Loucy (cell line): Measurements from ENCODE around the gene ATG4A.

Source experiments
- H2AFZ ChIP-seq: fragments of 200-600 bp; sonication (generic); 2 replicates; pipeline ENCODE4 v1.6.0; 2016; ENCODE audit warnings: antibody characterized with exemption, mild to moderate bottlenecking, low read length, moderate library complexity
- H3F3A ChIP-seq: fragments of 200-600 bp; 2 replicates; pipeline ENCODE4 v1.6.0; 2016; ENCODE audit warnings: antibody characterized with exemption, low read depth, mild to moderate bottlenecking
- H3K27me3 ChIP-seq: fragments of 200-600 bp; sonication (generic); 2 replicates; pipeline ENCODE4 v1.6.1; 2014; ENCODE audit warnings: low read length, mild to moderate bottlenecking; ENCODE audit not compliant: insufficient read depth, poor library complexity, severe bottlenecking
- H3K36me3 ChIP-seq: fragments of 200-600 bp; sonication (generic); 2 replicates; pipeline ENCODE4 v1.6.1; 2016; ENCODE audit warnings: low read length; ENCODE audit not compliant: insufficient read depth
- H3K4me1 ChIP-seq: fragments of 200-600 bp; sonication (generic); 2 replicates; pipeline ENCODE4 v1.5.1; 2014; ENCODE audit warnings: low read length, mild to moderate bottlenecking; ENCODE audit not compliant: insufficient read depth, poor library complexity, severe bottlenecking
- H3K4me2 ChIP-seq: fragments of 200-600 bp; sonication (generic); 2 replicates; pipeline ENCODE4 v1.6.0; 2014; ENCODE audit warnings: antibody characterized with exemption, low read length, low read depth, mild to moderate bottlenecking; ENCODE audit not compliant: poor library complexity, severe bottlenecking
- H3K4me3 ChIP-seq: fragments of 200-600 bp; sonication (generic); 2 replicates; pipeline ENCODE4 v1.5.1; 2014; ENCODE audit warnings: low read length, mild to moderate bottlenecking, mixed read lengths; ENCODE audit not compliant: poor library complexity, severe bottlenecking
- H3K79me2 ChIP-seq: fragments of 200-600 bp; sonication (generic); 2 replicates; pipeline ENCODE4 v1.6.1; 2014; ENCODE audit warnings: low read length; ENCODE audit not compliant: insufficient read depth
- H3K9ac ChIP-seq: fragments of 200-600 bp; sonication (generic); 2 replicates; pipeline ENCODE4 v1.6.0; 2014; ENCODE audit warnings: mild to moderate bottlenecking, low read depth, low read length, moderate library complexity; ENCODE audit not compliant: poor library complexity, severe bottlenecking
- H3K9me2 ChIP-seq: fragments of 200-600 bp; sonication (generic); replicated peaks from 2 replicates; pipeline ENCODE4 v1.6.1; 2016; ENCODE audit warnings: low read depth, low read length, mixed read lengths
- H3K9me3 ChIP-seq: fragments of 200-600 bp; sonication (generic); 2 replicates; pipeline ENCODE4 v1.6.1; 2014; ENCODE audit warnings: mild to moderate bottlenecking, antibody characterized with exemption, low read length, low read depth; ENCODE audit not compliant: insufficient read depth
- H4K20me1 ChIP-seq: fragments of 200-600 bp; sonication (generic); 2 replicates; pipeline ENCODE4 v1.6.0; 2014; ENCODE audit warnings: antibody characterized with exemption, low read length, mild to moderate bottlenecking; ENCODE audit not compliant: insufficient read depth, poor library complexity, severe bottlenecking
- EZH2phosphoT487 ChIP-seq: fragments of 200-600 bp; IDR thresholded peaks from 2 replicates; pipeline ENCODE4 v1.6.1; 2018; ENCODE audit warnings: antibody characterized with exemption, mild to moderate bottlenecking, moderate library complexity, borderline replicate concordance
- TF ChIP-seq, protein P1 (sequence below): fragments of 200-600 bp; sonication (generic); conservative IDR thresholded peaks from 2 replicates; pipeline ENCODE4 v1.5.1; 2014; ENCODE audit warnings: mild to moderate bottlenecking, antibody characterized with exemption, low read length

The ATG4A gene

DNA sequence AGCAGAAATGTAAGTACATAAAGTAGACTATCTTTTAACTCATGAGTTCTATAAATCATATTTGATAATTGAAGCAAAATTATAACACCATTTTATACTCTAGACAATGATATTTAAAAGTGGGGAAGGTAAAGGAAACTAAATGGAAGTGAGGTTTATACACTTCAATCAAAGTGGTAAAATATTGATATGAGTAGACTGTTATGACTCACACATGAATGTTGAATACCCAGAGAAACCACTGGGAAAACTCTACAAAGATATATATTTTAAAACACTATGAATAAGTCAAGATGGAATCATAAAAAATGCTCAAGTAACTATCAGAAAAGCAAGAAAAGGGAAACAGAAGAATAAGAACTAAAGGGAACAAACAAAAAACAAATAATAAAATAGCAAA lies 38.4 kb upstream of the ATG4A start:
- no peak for TF ChIP-seq EZH2phosphoT487
- TF ChIP-seq, protein P1, sequence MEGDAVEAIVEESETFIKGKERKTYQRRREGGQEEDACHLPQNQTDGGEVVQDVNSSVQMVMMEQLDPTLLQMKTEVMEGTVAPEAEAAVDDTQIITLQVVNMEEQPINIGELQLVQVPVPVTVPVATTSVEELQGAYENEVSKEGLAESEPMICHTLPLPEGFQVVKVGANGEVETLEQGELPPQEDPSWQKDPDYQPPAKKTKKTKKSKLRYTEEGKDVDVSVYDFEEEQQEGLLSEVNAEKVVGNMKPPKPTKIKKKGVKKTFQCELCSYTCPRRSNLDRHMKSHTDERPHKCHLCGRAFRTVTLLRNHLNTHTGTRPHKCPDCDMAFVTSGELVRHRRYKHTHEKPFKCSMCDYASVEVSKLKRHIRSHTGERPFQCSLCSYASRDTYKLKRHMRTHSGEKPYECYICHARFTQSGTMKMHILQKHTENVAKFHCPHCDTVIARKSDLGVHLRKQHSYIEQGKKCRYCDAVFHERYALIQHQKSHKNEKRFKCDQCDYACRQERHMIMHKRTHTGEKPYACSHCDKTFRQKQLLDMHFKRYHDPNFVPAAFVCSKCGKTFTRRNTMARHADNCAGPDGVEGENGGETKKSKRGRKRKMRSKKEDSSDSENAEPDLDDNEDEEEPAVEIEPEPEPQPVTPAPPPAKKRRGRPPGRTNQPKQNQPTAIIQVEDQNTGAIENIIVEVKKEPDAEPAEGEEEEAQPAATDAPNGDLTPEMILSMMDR, result no peak
- H3F3A ChIP-seq, result no peaks in the 10 kb centered on the region
- H3K4me3 ChIP-seq, result no peak overlapping the region
- no peak overlapping the region for H2AFZ ChIP-seq
- no peaks in the 10 kb centered on the region for H4K20me1 ChIP-seq
- no peaks in the 10 kb centered on the region for H3K27me3 ChIP-seq
- no peaks in the 10 kb centered on the region for H3K36me3 ChIP-seq
- no peaks in the 10 kb centered on the region for H3K9me2 ChIP-seq
- no peak overlapping the region for H3K4me2 ChIP-seq
- no peaks in the 10 kb centered on the region for H3K4me1 ChIP-seq
- H3K9me3 ChIP-seq, result no peaks in the 10 kb centered on the region
- no peaks in the 10 kb centered on the region for H3K79me2 ChIP-seq
- H3K9ac ChIP-seq, result no peak overlapping the region

GRCh38 chrX:108055546-108055945 lies 36.0 kb upstream of the ATG4A start:
- H3K9ac ChIP-seq, result no peak overlapping the region
- no peaks in the 10 kb centered on the region for H3K27me3 ChIP-seq
- no peaks in the 10 kb centered on the region for H3K9me2 ChIP-seq
- no peaks in the 10 kb centered on the region for H4K20me1 ChIP-seq
- TF ChIP-seq, protein P1, result no peak
- no peak for TF ChIP-seq EZH2phosphoT487
- H3F3A ChIP-seq, result no peaks in the 10 kb centered on the region
- H2AFZ ChIP-seq, result no peak overlapping the region
- no peaks in the 10 kb centered on the region for H3K9me3 ChIP-seq
- no peak overlapping the region for H3K4me3 ChIP-seq
- no peaks in the 10 kb centered on the region for H3K79me2 ChIP-seq
- H3K4me1 ChIP-seq, result no peaks in the 10 kb centered on the region
- no peak overlapping the region for H3K4me2 ChIP-seq
- H3K36me3 ChIP-seq, result no peaks in the 10 kb centered on the region

- no peak overlapping the region for H3K9ac ChIP-seq
- no peak overlapping the region for H3K4me3 ChIP-seq
- no peaks in the 10 kb centered on the region for H3K36me3 ChIP-seq
- no peaks in the 10 kb centered on the region for H3K4me1 ChIP-seq
- H4K20me1 ChIP-seq, result no peaks in the 10 kb centered on the region
- H3K9me2 ChIP-seq, result no peaks in the 10 kb centered on the region
- H3K9me3 ChIP-seq, result no peaks in the 10 kb centered on the region
- H3F3A ChIP-seq, result no peaks in the 10 kb centered on the region
- no peaks in the 10 kb centered on the region for H3K27me3 ChIP-seq
- TF ChIP-seq, protein P1, result no peak
- no peak for TF ChIP-seq EZH2phosphoT487
- no peaks in the 10 kb centered on the region for H3K79me2 ChIP-seq
- no peak overlapping the region for H2AFZ ChIP-seq
- no peak overlapping the region for H3K4me2 ChIP-seq
Measured at GRCh38 chrX:108059801-108060200, 31.8 kb upstream of the ATG4A start.
